Activated CD4-positive, alpha-beta T cell treated with anti-CD3 and anti-CD28 coated beads for 4 hours (primary cell): ENCODE data around the gene BUD31.
"Not testable (repeated sequence)": the region's sequence is repeated elsewhere in the genome, so short reads cannot be mapped to it uniquely, and the experiment has no call there.

ENCODE experiments used
- DNase-seq, 2 donors: peaks; one replicate each; pipeline ENCODE4 v3.0.0-alpha.2; 2020

BUD31 gene

DNA sequence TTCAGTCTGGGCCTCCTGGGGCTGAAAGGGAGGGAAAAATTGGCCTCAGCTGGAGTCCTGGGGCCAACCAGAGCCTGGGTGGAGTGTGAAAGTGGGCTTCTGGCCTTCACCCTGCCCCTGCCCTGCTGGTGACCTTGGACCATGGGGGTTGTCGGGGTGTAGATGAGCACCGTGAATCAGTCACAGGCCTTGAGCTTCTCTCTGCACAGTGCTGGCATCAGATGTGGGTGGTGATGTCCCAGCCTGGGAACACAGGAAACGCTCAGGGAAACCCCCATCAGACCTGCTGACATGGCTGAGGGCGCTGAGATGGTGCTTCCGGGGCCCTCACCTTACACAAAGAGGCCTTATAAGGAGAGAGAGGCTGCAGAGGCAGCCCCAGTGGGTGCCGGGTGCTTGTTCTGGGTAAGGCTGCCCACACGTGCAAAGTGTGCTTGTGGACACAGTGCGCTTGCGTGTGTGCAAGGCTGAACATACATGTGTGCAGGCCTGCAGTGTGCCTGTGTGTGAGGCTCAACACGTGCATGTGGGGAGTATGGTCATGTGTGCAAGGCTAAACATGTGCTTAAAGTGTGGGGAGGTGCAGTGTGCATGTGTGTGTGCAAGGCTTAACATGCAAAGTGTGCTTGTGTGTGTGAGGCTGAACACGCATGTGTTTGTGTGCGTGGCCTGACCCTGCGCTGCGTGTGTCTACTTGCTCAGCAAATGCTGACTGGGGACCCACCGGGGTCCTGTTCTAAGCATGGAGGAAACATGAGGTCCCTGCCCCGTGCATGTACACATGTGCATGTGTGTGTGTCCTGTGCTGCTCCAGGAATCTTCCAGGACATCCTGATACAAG, 27.7 kb upstream of the BUD31 start:
- DNase-seq = peak; percentile 86 to 91

DNA sequence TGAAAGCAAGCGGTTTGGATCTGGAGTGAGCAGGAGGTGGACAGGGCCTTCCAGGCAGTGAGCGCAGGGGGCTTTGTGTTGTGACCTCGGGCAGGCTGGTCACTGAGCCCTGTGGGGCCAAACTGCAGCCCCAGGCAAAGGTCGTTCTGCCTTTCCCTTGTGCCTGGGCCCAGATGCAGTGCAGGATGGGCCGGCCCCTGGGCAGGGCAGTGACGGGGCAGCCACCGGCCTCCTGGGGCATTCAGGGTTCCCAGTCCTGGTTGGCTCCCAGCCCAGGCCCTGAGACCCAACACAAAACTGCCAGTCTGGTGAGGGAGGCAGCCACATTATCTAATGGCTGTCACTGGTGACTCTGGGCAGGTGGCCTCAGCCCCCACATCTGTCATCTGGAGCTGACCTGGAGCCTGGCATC, 27.1 kb upstream of the BUD31 start:
- no peak for DNase-seq

DNA sequence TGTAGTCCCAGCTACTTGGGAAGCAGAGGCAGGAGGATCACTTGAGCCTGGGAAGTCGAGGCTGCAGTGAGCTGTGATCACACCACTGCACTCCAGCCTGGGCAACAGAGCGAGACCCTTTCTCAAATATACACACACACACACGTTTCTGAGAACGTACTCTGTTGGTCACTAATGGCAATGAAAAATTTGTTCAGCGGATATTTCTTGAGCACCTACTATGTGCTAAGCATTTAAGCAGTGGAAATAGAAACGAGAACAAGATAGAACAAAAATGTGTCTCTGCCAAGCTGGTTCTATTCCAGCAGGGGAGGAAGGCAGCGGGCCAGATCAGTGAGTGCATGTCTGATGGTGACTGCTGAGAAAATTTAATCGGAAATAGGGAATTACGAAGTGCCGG, 25.6 kb upstream of the BUD31 start:
- DNase-seq = no peak

DNA sequence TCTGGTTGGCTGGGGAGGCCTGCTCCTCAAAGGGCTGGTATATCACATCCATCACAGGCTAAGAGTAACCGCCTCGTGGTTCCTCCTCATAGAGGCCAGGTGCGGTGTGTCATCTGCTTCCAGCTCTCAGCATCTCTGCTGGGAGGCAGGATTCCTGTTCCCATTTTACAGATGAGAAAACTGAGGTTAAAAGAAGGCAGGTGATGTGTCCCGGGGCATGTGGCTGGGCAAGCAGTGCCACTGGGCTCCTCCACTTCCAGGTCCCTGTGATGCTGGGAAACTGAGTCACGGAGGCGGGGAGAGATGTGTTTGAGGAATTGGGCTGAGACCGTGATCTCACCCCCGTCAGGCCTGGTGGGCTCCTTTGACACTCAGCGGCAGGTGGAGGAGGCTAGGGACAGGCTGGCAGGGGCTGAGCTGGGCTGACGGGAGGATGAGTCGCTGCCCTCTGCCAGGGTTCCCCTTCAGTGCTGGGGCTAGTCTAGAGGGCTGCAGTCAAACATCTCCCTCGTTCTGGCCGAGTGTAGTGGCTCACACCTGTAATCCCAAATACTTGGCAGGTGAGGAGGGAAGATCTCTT, 24.9 kb upstream of the BUD31 start:
- DNase-seq = no peak

DNA sequence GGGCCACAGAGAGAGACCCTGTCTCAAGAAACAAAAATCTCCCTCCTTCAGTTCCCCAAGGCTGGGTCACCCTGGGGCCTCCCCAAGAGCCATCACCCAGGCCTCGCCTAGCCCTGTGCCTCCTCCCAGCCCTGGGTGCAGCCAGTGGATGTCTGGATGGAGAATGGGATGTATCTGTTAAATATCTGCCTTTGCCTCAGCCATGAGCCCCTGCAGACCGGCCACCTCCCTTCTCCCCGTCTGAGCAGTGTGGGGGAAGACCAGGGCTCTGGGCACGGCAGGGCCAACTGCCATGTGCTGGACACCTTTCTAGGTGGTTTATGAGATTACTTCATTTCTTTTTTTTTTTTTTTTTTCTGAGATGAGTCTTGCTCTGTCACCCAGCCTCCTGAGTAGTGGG, 24.2 kb upstream of the BUD31 start:
- no peak for DNase-seq

DNA sequence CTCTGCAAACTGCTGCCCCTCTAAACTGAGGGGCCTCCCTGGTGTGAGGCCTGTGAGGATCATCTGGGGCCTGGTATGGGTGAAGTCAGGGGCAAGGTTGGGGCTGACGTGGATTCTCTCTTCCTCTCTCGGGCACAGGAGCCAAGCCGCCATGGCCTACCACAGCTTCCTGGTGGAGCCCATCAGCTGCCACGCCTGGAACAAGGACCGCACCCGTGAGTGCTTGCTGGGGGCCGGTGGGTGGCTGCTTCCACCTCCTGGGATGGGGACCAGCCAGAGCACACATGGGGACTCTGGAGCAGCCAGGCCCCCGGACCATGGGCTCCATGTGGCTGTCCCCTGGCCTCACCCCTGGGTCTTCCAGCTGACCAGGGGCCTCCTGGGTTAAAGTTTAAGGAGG, 23.2 kb upstream of the BUD31 start:
- no peak for DNase-seq

DNA sequence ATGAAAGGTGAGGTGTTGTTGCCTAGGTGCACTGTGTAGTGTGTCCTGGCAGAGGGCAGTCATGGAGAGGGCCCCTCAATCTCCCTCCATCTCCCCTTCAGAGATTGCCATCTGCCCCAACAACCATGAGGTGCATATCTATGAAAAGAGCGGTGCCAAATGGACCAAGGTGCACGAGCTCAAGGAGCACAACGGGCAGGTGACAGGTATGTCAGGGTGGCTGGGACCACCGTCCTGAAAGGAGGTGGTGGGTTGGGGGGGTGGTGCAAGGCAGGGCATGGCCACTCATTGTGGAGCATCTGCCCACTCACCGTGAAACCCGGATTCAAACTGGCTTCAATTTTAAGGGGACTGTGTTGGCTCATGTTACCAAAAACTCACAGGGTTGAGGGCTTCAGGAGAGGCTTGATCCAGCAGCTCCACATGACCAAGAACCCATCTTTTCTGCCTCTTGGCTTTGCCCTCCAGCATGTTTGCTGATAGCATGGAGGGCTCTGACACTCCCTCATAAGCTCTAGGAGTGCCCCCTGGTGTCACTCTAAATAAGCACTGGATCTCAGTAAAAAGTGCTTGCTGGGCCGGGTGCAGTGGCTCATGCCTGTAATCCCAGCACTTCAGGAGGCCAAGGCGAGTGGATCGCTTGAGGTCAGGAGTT, 22.1 kb upstream of the BUD31 start:
- DNase-seq = peak; percentile 35 to 38

DNA sequence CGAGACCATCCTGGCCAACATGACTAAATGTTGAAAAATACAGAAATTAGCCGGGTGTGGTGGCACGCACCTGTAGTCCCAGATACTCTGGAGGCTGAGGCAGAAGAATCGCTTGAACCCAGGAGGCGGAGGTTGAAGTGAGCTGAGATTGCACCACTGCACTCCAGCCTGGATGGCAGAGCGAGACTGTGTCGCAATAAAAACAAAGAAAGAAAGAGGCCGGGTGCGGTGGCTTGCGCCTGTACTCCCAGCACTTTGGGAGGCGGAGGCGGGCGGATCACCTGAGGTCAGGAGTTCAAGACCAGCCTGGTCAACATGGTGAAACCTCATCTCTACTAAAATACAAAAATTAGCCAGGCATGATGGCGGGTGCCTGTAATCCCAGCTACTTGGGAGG, 21.5 kb upstream of the BUD31 start:
- not testable (repeated sequence) for DNase-seq

DNA sequence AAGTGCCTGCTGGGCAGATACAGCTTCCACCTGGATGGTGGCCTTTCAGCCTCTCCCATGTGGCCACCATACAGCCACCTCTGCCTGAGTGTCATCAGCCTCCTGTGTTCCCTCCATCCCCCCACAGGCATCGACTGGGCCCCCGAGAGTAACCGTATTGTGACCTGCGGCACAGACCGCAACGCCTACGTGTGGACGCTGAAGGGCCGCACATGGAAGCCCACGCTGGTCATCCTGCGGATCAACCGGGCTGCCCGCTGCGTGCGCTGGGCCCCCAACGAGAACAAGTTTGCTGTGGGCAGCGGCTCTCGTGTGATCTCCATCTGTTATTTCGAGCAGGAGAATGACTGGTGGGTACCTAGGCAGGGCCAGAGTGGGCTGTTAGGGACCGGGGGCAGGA, 20.9 kb upstream of the BUD31 start:
- no peak for DNase-seq

DNA sequence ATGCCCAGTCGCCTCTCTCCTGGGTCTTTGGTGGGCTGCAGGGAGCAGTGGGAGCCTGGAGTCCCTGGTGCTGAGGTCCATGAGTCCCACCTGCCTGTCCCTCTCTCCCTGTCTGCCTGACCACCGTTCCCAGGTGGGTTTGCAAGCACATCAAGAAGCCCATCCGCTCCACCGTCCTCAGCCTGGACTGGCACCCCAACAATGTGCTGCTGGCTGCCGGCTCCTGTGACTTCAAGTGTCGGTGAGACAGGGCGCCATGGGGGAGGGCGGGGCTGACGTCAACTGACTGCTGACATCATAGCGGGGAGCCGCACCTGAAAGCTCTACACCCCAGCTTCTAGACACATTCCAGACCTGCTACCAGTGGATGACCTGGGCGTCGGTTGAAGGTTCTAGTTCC, 19.0 kb upstream of the BUD31 start:
- DNase-seq = no peak

DNA sequence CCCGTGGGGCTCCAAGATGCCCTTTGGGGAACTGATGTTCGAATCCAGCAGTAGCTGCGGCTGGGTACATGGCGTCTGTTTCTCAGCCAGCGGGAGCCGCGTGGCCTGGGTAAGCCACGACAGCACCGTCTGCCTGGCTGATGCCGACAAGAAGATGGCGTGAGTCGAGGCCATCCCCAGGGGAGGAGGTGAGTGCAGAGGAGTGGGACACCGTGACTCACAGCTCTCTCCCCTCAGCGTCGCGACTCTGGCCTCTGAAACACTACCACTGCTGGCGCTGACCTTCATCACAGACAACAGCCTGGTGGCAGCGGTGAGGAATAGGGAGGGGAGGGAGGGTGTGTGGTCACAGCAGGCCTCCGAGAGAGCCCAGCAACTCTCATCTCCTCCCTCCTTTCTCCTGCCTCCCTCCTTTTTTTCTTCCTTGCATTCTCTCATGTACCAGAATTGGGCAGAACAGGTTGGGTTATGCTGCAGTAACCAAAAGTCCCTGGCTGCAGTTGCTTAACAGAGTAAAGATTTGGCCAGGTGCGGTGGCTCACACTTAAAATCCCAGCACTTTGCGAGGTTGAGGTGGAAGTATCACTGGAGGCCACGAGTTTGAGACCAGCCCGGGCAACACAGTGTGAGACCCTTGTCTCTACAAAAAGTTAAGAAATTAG, 17.7 kb upstream of the BUD31 start:
- DNase-seq = no peak

DNA sequence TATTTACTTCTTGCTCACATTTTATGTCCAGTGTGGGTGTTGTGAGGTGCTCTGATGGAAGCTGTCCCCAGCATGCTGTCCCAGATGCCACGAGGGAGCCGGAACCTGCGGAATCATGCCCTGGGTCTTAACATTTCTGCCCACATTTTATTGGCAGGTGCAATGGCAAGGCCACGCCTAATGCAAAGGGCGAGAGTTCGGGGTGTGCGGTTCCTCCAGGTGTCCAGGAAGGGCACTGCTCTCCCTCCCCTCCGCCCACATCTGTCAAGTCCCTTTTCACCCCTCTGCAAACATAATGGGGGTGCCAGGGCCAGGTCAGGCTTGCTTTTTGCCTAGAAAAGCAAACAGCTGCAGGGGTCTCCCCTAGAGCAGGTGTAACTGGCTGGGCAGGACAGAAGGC, 16.7 kb upstream of the BUD31 start:
- no peak for DNase-seq

DNA sequence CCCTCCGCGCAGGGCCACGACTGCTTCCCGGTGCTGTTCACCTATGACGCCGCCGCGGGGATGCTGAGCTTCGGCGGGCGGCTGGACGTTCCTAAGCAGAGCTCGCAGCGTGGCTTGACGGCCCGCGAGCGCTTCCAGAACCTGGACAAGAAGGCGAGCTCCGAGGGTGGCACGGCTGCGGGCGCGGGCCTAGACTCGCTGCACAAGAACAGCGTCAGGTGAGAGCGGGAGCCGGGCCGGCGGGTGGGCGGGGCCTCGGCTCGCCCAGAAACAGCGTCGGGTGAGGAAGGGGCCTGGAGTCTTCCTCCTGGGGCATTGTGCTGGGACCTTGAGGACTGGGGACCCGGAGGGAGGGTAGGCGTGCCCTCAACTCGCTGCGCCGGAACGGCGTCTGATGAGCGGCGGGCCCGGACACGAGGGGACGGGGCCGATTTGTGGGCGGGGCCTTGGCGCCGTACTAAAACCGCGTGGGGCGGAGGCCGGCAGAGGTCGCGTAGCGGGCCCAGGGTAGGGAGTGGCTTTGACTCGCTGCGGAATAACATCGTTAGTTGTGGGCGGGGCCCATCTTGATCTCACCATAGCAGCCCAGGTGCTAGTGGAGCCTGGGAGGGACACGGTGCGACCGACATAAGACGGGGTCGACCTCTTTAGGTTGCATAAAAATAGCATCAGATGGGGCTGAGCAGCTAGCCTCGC, 16.0 kb upstream of the BUD31 start:
- peak; percentile 77 to 81 for DNase-seq

DNA sequence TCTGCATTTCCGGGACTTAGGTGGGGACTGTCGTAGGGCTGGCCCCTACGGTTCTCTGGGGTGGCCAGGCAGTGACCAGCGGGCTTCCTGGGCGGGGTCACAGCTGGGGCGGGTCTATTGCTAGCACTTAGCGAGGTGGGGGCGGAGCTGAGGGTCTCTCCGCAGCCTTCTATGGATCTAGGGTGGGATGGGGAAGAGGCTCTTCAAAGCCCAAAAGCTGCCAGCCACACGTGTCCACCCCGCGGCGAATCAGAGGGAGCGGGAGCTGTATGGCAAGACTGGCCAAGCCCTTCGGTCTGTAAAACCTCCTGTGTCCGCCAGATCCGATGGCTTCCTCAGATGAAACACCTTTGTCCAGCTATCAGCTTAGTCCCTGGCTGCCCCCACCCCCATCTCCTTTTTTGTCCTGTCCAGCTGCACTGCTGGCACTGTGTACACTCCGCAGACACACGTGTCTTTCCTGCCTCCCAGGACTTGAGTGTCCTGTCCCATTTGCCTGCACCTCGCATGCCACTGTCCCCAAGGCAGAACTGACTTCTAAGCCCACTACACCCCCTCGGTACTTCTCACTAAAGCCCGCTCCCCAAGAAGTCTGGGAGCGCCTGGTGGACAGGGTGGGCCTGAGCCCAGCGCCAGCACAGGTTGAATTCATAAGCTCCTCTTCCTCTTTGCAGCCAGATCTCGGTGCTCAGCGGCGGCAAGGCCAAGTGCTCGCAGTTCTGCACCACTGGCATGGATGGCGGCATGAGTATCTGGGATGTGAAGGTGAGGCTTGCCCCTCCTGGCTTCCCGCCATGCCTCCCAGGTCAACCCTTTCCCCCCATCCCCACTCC, 15.2 kb upstream of the BUD31 start:
- DNase-seq = no peak

DNA sequence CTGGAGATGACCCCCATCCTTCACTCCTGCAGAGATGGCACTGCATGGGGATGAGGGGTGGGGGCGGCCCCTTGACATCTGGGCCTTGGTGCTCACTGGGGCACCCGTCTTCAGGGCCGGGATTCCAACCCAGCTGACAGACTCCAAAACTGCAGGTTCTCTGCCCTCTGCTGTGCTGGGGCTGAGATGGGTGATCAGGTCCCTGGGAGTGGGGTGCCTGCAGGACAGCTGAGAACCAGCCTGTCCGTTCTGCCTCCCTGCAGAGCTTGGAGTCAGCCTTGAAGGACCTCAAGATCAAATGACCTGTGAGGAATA, 14.6 kb upstream of the BUD31 start:
- DNase-seq = no peak

DNA sequence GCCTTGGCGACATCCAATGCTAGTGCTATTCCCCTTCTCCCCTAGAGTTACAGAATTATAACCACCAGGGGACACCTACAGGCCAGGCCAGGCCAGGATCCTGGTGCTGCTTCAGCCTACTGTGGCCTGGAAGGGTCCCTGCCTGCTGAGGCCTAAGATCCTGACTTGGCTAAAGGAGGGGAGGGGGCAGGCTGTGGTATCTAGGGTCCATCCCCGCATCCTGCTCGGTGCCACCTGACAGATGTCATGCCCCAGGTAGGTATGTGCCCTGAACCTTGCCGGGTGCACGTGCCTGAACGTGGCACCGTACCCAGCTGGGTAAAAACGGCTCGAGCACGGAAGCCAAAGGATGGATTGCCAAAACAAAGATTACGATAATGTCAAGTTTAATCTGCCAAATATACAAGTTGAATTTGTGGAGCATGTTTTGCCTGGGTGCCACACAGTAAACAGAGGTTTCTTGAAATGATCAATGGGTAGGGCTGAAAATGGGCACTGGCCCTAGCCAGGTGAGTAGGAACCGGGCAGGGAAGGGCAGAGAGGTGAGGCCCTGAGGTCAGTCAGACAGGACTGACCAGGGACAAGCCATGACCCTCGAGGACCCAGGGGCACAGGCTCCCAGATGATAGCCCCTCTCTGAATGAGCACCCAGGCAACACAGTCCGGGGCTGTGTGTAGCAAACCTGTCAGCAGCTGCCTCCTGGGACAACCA, 13.0 kb upstream of the BUD31 start:
- DNase-seq = no peak

DNA sequence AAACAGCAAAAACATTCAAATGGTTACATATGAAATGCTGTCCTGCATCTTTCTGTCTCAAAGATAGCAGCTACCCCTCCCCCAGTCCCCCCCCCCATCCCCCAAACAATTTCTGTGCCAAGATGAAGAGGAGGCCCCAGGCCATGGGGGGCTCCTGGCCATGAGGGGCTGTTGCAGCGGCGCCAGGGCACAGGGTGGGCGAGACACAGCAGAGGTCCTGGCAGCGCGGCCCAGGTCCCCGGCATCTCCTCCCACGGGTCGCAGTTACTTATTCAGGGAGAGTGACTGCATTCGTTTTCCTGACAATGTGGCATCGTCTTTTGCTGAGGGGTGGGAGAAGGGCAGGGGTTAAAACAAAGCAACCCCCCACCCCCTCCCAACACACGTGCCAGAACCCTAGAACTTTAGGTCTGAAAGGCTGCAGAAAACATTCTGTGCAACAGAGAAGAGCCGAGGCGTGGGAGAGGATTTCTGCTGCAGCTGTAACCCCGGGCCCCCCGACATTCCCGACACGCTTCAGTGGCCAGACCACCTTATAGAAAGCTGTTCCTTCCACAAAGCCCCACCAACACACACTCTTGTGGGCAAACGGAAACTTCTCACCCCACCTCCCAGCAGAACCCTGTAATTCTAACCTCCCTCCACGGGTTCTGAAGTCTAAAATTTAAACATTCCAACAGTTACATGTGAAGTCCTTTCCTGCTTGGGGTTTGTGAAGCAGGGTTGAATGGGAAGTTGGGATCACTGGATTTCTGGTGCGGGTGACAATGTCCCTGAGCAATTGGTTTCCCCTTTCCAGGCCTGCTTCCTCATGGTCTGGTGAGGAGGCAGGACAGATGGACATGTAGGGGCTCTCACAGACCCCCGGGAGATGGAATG, 12.1 kb upstream of the BUD31 start:
- no peak for DNase-seq

DNA sequence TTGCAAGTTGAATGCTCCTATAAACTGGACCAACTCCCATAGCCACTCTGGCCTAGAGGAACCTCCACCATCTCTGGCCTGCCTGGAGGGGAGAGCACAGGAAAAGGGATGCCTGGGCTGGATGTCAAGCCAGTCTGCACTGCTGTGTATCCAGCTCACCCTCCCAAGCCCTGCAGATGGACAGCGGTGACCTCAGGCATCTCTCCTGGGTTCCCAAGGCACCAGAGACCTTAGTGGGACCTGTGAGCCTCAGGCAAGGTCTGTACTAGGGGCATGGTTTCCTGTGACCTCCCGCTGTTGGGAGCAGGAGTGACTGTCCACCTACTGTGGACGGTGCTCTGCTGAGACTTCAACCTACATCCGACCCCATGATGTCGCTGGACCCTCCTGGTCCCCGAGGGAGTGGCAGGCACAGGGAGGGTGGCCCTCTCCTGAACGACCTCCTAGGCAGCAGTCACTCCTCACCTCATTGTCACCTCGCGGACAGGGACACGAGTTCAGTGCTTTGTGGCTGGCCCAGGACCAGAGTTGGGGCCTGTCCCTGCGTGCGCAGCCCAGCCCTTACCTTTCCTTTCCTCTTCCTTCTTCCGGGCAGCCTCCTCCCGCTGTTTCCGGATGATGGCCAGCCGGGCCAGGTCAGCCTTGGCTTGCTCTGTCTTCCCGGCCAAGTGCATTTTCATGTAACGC, 11.3 kb upstream of the BUD31 start:
- DNase-seq = no peak

DNA sequence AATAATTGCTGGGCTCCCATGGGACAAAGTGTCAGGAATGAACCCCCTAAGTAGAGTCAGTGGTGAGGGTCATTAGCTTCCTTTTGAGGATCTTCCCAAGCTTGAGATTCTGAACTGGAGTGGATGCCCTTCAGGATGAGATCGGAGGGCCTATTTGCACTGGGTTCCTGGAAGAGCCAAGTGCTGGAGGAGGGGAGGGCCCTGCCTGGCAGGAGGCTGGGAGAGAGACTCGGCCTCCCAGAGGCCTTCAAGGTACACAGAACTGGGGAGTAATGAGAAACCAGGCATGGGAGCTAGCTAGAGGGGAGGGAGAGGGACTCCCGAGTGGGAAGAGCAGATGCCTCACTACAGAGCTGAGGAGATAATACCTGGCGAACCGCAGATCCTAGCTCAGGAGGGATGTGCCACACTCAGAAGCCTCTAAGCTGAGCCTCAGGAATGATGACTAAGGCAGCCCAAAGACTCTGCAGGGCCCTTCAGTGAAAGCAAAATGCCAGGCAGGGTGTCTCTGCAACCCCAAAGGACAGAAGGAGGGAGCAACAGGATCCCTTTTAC, 9.8 kb upstream of the BUD31 start:
- DNase-seq = no peak

DNA sequence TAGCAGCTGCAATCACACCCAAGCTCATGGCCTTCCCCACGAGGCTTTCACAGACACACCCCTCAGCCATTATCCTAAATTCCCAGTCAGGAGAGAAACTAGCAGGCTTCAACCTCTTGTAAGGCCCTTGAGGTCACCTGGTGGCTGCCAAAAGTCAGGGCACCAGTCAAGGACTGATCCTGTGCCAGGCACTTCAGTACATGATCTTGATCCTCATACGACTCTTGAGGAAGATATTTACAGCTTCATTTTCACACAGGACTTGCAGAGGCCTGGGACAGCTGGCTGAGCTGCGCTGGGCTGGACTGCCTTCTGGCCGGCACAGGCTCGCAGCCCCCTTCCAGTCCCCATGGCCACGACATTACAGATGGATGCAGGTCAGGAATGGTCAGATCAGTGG, 9.2 kb upstream of the BUD31 start:
- no peak for DNase-seq
